H1 (cell line): Measurements from ENCODE around the gene PI16. TPM values are rescaled to one million over a fixed set of nuclear protein-coding genes. Genes with fewer than 3 reads are reported as not detected.

ENCODE experiments used
- ASH2L ChIP-seq: fragments of 200-600, 300-600 bp; sonication (generic); IDR thresholded peaks from one replicate; pipeline ENCODE4 v1.7.1; 2017; ENCODE audit warnings: low read length
- BACH1 ChIP-seq: IDR thresholded peaks from 2 replicates; pipeline ENCODE4 v1.6.1; 2012; ENCODE audit warnings: low read length, improper control_type of control experiment
- CBX5 ChIP-seq: fragments of 300-800, 300-1000 bp; sonication (generic); IDR thresholded peaks from 2 replicates; pipeline ENCODE4 v1.7.1; 2016; ENCODE audit warnings: antibody characterized with exemption, low read length, low read depth
- CBX8 ChIP-seq: fragments of 300-800, 300-1000 bp; sonication (generic); IDR thresholded peaks from 2 replicates; pipeline ENCODE4 v1.7.1; 2016; ENCODE audit warnings: low read depth, low read length, borderline replicate concordance
- CHD1 ChIP-seq: IDR thresholded peaks from 2 replicates; pipeline ENCODE4 v1.6.1; 2012; ENCODE audit warnings: low read depth, low read length, improper control_type of control experiment
- CREB1 ChIP-seq: IDR thresholded peaks from 2 replicates; pipeline ENCODE4 v1.6.1; 2012; ENCODE audit warnings: inconsistent platforms
- EZH2 ChIP-seq: fragments of 200-600 bp; sonication (generic); IDR thresholded peaks from 2 replicates; pipeline ENCODE4 v1.7.1; 2012; ENCODE audit warnings: low read depth, mild to moderate bottlenecking, moderate library complexity, low read length, inconsistent platforms; ENCODE audit not compliant: severe bottlenecking
- FOSL1 ChIP-seq: IDR thresholded peaks from 2 replicates; pipeline ENCODE4 v1.6.1; 2011; ENCODE audit warnings: mild to moderate bottlenecking, low read depth, low read length, moderate library complexity; ENCODE audit not compliant: insufficient read depth
- GABPA ChIP-seq: IDR thresholded peaks from 2 replicates; pipeline ENCODE4 v1.6.1; 2011; ENCODE audit warnings: mild to moderate bottlenecking, low read length, moderate library complexity, borderline replicate concordance; ENCODE audit not compliant: insufficient read depth
- HDAC6 ChIP-seq: IDR thresholded peaks from one replicate; pipeline ENCODE4 v1.7.1; 2012; ENCODE audit warnings: low read depth, mild to moderate bottlenecking, inconsistent platforms, low read length, moderate library complexity
- JUND ChIP-seq: IDR thresholded peaks from 2 replicates; pipeline ENCODE4 v1.6.1; 2011; ENCODE audit warnings: mild to moderate bottlenecking, improper control_type of control experiment, low read length
- KDM4A ChIP-seq: IDR thresholded peaks from one replicate; pipeline ENCODE4 v1.7.1; 2012; ENCODE audit warnings: low read depth, mild to moderate bottlenecking, moderate library complexity, low read length, inconsistent platforms; ENCODE audit not compliant: severe bottlenecking
- MAFK ChIP-seq: IDR thresholded peaks from 2 replicates; pipeline ENCODE4 v1.6.1; 2012; ENCODE audit warnings: low read depth, mild to moderate bottlenecking, improper control_type of control experiment, low read length
- NANOG ChIP-seq: IDR thresholded peaks from 2 replicates; pipeline ENCODE4 v1.6.1; 2011; ENCODE audit warnings: low read length, low read depth, mild to moderate bottlenecking, inconsistent platforms; ENCODE audit not compliant: insufficient read depth, poor library complexity, severe bottlenecking
- NRF1 ChIP-seq: IDR thresholded peaks from 2 replicates; pipeline ENCODE4 v1.6.1; 2011; ENCODE audit warnings: mild to moderate bottlenecking, low read depth, low read length, improper control_type of control experiment
- POLR2AphosphoS5 ChIP-seq: IDR thresholded peaks from 2 replicates; pipeline ENCODE4 v1.6.1; 2011; ENCODE audit warnings: low read depth, low read length
- SAP30 ChIP-seq: fragments of 300-600 bp; sonication (generic); IDR thresholded peaks from 2 replicates; pipeline ENCODE4 v1.7.1; 2012; ENCODE audit warnings: low read length, moderate library complexity, mild to moderate bottlenecking, inconsistent platforms; ENCODE audit not compliant: insufficient read depth, insufficient replicate concordance
- SIX5 ChIP-seq: IDR thresholded peaks from 2 replicates; pipeline ENCODE4 v1.6.1; 2011; ENCODE audit warnings: mild to moderate bottlenecking, low read depth, low read length
- SP1 ChIP-seq: IDR thresholded peaks from 2 replicates; pipeline ENCODE4 v1.6.1; 2011; ENCODE audit warnings: low read depth, low read length
- SP4 ChIP-seq: IDR thresholded peaks from 2 replicates; pipeline ENCODE4 v1.6.1; 2012; ENCODE audit warnings: low read length, inconsistent platforms
- TBP ChIP-seq: IDR thresholded peaks from 2 replicates; pipeline ENCODE4 v1.6.1; 2011; ENCODE audit warnings: low read depth, low read length, improper control_type of control experiment
- ZNF274 ChIP-seq: IDR thresholded peaks from 2 replicates; pipeline ENCODE4 v1.7.0; 2012; ENCODE audit warnings: low read length, borderline replicate concordance; ENCODE audit errors: extremely low read depth
- polyA plus RNA-seq, 7 experiments: library from polyadenylated mRNA; depleted of rRNA in 3 of 7; stranded (reverse) in 5 of 7; unstranded in 2 of 7; fragments of >200 nt in 5 of 7; fragments of 200-250 nt in 2 of 7; gene quantifications; 1 replicate in 5 of 7; 2 replicates in 1 of 7; 4 replicates in 1 of 7; pipeline versions ENCODE4 v1.2.1 to v1.2.3, GENCODE V29; 2011 to 2013; ENCODE audit warnings: missing spikeins in 2 of 7, mixed read lengths in 2 of 7
- total RNA-seq: library from RNA; stranded (reverse); fragmentation: NEBNext Ultra II Directional; extraction: Animal tissue kit (Norgen Biotek cat#: 25700); gene quantifications from 2 replicates; pipeline ENCODE4 v1.2.1, GENCODE V29; 2021
- TF ChIP-seq, protein P1 (sequence below): IDR thresholded peaks from 2 replicates; pipeline ENCODE4 v1.6.1; 2011; ENCODE audit warnings: low read length, improper control_type of control experiment

The PI16 gene
- total and polyA plus RNA-seq, 2 of the 8 experiments (the other 6 are each of a cell fraction or from before 2014, with no cell fraction given) = 0.05 TPM; not detected in 1

GRCh38 chr6:36985808-36986703 is 31.5 kb downstream of the PI16 start, which contains the start of gene MTCH1 (continued):
- TF ChIP-seq TBP (peak; percentile 73), SIX5 (no peak), KDM4A (peak; percentile 26), SAP30 (no peak), ASH2L (peak; percentile 71), NANOG (no peak), POLR2AphosphoS5 (peak; percentile 67), BACH1 (peak; percentile 38; the same call in 1 of the 2 replicates), HDAC6 (no peak), SP1 (peak; percentile 59), SP4 (no peak), ZNF274 (no peak), CBX8 (no peak), JUND (peak; percentile 87), FOSL1 (no peak), CREB1 (peak; percentile 82; the same call in 1 of the 2 replicates), GABPA (no peak; the same call in 1 of the 2 replicates), CHD1 (peak; percentile 73), NRF1 (0 out of 2 replicates have a peak, but pooled peaks have one; percentile 9), CBX5 (no peak), EZH2 (no peak), MAFK (no peak)
- TF ChIP-seq, protein P1, sequence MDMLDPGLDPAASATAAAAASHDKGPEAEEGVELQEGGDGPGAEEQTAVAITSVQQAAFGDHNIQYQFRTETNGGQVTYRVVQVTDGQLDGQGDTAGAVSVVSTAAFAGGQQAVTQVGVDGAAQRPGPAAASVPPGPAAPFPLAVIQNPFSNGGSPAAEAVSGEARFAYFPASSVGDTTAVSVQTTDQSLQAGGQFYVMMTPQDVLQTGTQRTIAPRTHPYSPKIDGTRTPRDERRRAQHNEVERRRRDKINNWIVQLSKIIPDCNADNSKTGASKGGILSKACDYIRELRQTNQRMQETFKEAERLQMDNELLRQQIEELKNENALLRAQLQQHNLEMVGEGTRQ = peak; percentile 98
